NOMO-1 (cell line): Measurements from ENCODE around the gene SS18L1.
"Not testable (repeated sequence)": the region's sequence is repeated elsewhere in the genome, so short reads cannot be mapped to it uniquely, and the experiment has no call there.

Experiments
- DNase-seq, 2 experiments: peaks; one replicate each; lab custom pipeline; 2025; ENCODE audit not compliant: unreplicated experiment in 2 of 2; lab: John Stamatoyannopoulos, UW

Gene SS18L1

GRCh38 chr20:62136283-62137091 is 7.1 kb upstream of the SS18L1 start:
- peak; percentile 56 to 66 for DNase-seq

GRCh38 chr20:62137092-62137384 is 6.5 kb upstream of the SS18L1 start:
- DNase-seq, result no peak

- no peak for DNase-seq
These were observed 5.9 kb upstream of the SS18L1 start for GRCh38 chr20:62137478-62138203.

GRCh38 chr20:62138204-62138543 is 5.4 kb upstream of the SS18L1 start:
- no peak for DNase-seq

- DNase-seq, result no peak
These were observed 4.7 kb upstream of the SS18L1 start for GRCh38 chr20:62138912-62139311.

DNA sequence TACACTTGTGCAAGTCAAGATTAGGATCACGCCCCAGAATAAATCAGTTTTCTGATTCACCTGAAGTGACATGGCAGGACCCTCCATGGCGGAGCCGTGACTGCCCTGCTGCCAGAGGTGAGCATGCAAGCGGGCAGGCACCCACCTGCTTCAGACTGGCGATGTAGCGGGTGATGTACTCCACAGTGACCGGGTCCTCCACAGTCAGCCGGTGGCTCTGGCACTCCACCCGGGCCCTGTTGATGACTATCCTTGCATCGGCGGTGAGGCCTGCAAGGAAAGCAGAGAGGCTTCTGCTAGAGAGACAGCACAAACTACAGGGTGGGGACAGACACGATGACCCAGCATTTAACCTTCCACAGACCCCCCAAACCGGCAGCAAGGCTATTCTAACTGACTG is 3.9 kb upstream of the SS18L1 start:
- no peak for DNase-seq

GRCh38 chr20:62141043-62141396 is 2.5 kb upstream of the SS18L1 start:
- DNase-seq, result no peak

- peak in 1 of 2 experiments; percentile 61 for DNase-seq
These were observed 1.9 kb upstream of the SS18L1 start for GRCh38 chr20:62141397-62142251.

DNA sequence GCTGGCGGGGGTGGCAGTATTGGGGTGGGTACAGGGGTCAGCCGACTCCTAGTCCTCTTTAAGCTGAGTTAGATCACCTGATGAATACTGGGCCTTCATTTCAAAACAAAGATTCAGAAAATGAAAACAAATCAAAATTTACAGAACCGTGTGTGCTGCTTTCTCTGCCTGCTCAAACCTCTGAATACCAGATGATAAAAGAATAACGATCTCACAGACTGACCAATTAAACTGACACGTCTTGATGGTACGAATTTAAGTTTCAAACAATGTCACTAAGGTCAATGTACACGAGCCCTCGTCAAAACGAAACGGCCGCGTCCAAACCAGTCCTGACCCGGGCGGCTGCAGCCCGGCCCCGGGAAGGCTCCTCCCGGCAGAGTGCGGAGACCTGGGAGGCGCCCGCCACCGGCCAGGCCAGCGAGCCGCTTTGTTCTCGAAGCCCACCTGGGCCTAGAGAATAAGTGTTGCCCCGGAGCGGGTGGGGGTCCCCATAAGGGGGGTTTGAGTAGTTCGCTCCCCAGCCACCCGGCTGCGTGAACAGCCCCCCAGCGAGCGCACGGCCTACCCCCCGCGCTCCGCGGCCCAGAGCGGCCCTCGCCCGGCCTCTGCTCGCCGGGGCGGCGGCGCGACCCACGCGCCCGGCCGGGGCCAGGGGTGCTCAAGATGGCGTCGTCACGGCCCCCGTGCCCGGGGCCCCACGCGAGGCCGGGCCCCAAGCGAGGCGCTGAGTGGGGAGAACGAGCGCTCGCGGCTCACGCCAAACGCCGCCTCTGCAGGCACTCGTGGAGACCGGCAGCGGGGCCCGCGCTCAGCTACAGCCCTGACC is 1.1 kb upstream of the SS18L1 start:
- DNase-seq, result no peak

DNA sequence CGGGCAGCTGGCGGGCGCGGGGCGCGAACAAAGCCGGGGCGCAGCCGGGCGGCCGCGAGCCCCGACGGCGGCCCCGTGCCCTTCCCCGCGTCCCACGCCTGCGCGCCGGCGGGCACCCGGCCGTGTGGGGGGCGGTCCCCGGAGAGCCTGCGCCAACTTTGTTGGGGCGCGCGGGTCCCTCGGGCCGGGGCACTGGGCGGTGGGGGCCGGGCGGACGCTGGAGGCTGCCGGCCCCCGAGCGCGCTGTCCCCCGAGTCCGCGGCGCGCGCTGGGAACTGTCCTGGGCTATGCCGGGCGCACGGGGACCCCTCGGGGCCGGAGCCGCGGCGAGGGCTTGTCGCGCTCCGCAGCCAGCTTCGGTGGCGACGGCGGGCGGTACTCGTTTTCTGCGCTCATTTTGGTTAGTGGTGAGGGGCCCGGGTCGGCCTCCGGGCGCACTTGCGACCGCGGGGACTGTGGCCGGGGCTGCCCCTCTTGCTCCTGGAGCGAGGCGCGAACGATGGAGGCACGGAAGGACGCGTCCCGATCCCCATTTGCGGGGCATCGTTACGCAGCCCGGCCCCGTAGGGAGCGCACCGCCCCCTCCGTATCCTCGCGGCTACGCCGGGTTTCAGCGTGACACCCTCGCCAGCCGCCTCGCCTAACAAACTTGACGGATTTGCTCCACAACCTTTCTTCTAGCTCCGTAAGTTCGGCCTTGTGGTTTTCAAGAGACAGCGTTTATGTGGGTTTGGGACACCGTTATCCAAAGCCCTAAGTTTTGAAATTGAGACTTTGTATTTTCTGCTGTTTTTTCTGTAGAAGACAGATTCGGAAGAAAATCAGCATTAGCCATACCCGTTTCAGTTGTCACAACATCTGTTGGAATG is 622 bp downstream of the SS18L1 start:
- peak; percentile 44 to 47 for DNase-seq

- no peak for DNase-seq
These were observed 2.1 kb downstream of the SS18L1 start for GRCh38 chr20:62145688-62146018.

DNA sequence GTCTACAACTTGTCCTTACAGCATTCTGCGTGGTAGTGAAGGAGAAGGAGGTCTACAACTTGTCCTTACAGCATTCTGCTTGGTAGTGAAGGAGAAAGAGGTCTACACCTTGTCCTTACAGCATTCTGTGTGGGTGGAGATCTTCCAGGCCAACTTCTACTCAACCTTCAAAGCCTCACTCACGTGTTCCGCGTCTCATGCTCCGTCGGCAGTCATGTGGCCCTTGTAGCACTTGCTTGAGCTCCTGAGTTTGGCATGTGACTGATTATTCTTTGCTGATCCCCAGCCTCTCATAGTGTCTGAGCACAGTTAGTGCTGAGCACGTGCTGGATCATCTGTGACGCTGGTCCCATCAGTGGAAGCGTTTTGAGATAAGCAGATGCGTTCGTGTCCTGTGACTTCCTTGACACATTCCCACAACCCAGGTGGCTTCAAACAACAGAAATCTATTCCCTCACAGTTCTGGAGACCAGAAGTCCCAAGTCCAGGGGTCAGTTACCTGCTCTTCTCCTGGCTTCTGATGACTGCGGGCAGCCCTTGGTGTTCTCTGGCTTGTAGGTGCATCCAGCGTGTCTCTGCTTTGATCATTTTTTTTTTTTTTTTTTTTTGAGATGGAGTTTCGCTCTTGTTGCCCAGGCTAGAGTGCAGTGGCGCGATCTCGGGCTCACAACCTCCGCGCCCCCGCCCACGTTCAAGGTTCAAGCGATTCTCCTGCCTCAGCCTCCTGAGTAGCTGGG is 2.6 kb downstream of the SS18L1 start:
- no peak for DNase-seq

GRCh38 chr20:62147125-62147524 is 3.6 kb downstream of the SS18L1 start:
- DNase-seq, result no peak

DNA sequence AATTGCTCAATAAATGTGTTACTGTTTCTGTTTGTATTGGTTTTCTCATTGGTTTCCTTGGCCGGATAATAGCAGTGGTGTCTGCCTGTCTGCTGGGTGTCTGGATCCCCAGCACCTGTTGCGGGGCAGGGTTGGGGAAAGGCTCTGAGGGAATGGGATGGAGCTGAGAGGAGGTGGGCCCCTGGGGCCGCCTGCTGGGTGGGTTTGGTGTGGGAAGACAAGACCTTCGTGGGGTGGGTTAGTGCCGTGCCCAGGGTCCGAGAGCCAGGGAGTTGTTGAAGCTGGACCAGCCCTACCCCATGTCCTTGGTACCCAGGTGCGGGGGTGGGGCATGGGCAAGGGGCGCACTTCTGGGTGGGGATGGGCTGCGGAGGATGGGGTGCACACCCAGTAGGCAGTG is 4.0 kb downstream of the SS18L1 start:
- DNase-seq, result no peak

- not testable (repeated sequence) for DNase-seq
These were observed 4.8 kb downstream of the SS18L1 start for GRCh38 chr20:62148383-62148782.

DNA sequence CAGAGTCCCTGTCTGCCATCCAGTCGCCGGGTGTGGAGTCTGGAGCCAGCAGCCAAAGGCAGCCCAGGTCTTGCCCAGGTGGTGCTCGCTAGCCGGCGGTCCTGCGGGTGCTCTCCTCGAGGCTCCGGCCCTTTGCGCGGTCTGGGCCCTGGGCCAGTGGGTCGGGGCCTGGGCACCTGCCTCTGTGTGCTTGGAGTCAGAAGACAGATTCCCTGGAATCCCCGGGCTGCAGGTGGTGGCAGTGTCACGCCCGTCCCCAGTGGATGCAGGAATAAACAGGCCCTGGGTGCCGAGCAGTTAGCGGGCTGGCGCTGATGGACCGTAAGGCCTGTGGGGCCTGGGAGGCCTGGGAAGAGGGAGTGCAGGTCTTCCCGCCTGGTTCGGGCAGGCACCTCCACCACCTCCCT is 5.3 kb downstream of the SS18L1 start:
- DNase-seq, result no peak

DNA sequence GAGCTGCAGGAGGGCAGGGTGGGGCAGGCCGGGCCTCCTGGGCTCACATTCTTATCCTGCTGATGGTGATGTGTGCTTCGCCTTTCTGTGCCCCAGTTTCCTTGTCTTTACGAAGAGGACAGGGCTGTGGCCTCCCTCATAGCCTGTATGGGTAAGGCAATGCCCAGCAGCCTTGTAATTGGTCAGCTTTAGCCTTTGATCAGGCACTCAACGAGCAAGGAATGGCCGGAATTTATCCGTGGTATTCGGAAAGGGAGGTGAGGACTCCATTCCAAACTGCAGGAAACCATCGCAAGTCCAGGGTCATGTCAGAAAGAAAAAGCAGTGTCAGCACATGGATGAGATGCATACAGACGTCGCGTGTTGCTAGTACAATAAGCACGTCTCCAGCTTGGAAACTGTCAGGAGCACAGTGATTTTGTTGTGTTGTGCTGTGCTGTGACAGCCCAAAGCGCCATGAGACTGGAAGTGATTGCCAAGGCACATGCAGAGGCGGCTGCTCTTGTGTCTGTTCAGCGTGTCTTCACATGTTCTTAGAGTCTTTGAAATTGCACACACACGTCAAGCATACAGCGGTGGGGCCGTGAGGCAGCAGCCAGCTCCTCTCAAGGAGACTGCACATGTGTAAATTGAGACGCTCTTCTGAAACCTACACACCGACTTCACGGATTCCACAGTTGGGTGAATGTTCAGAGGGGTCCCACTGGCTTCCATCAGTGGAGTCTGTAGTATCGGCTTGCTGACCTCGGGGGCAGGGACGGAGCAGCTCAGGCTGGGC is 6.2 kb downstream of the SS18L1 start:
- DNase-seq, result no peak

DNA sequence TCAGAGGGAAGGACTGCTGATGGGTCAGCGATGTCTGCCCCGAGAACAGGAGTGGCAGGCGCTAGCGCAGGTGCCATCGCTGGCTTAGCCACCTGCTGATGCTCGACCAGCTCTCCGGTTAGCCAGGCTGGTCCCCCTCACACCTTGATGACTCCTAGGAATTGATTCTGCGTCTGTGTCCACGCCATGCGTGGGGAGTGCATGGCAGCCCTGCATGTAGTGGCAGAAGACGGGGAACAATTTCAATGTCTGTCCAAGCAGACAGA is 6.7 kb downstream of the SS18L1 start:
- no peak for DNase-seq

DNA sequence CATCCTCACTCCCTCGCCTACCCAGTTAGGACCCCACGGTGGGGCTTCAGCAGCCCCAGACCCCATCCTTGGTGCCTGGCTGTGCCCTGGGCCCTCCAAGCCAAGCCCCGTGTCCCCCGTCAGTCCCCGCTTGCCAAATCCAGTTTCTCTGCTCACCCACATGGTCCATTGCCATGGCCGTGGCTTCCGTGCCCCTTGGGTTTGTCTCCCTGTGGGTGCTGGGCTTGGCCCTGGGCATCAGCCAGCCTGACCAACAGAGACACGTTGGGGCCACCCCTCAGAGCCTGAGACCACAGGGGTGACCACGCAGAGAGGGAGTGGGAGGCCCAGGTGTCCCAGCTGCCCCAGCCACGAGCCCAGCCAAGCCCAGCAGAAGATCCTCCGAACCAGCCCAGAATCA is 7.7 kb downstream of the SS18L1 start:
- DNase-seq, result no peak
